GM12873 (cell line): ENCODE data around the gene GRK5.

Experiments
- TF ChIP-seq, protein P1 (sequence below): IDR thresholded peaks from 2 replicates; pipeline ENCODE4 v1.5.1; 2012; ENCODE audit warnings: low read depth, mild to moderate bottlenecking, moderate library complexity, low read length, control low read depth; ENCODE audit not compliant: insufficient read depth; ENCODE audit errors: missing control alignments

GRK5 gene

DNA sequence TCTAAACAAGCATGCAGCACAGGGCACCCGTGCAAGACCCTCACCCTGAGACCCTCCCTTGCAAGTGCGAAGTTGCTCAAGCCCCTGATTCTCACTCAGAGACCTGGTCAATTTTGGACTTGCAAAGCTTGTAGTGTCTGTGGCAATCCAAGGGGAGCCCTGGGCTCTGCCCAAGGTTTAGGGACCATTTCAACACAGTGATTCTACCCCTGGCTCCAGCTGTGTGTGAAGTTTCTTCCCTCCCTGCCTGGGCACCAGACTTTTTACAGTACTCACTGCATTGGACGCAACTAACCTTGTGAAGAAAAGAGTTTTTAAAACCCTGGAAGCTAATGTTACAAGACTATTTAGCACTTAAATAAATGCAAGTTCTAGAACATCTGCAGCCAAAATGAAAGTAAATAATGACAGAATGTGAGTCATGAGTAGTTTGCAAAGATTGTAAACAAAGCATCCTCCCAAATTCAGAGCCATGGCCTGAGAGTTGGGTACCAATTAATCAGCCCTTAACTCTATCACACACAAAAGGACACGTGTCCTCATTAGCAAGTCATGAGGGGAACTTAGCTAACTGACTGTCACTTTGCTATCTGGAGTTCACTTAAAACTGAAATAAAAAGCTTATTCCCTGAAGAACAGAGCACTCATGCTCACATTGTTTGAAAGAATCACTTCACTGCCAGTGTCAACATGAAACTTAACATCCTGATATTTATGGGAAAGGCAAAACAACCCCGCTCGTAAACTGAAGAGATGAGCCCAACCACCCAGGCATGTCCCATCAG is 287.1 kb downstream of the GRK5 start:
- TF ChIP-seq, protein P1, sequence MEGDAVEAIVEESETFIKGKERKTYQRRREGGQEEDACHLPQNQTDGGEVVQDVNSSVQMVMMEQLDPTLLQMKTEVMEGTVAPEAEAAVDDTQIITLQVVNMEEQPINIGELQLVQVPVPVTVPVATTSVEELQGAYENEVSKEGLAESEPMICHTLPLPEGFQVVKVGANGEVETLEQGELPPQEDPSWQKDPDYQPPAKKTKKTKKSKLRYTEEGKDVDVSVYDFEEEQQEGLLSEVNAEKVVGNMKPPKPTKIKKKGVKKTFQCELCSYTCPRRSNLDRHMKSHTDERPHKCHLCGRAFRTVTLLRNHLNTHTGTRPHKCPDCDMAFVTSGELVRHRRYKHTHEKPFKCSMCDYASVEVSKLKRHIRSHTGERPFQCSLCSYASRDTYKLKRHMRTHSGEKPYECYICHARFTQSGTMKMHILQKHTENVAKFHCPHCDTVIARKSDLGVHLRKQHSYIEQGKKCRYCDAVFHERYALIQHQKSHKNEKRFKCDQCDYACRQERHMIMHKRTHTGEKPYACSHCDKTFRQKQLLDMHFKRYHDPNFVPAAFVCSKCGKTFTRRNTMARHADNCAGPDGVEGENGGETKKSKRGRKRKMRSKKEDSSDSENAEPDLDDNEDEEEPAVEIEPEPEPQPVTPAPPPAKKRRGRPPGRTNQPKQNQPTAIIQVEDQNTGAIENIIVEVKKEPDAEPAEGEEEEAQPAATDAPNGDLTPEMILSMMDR: no peak

DNA sequence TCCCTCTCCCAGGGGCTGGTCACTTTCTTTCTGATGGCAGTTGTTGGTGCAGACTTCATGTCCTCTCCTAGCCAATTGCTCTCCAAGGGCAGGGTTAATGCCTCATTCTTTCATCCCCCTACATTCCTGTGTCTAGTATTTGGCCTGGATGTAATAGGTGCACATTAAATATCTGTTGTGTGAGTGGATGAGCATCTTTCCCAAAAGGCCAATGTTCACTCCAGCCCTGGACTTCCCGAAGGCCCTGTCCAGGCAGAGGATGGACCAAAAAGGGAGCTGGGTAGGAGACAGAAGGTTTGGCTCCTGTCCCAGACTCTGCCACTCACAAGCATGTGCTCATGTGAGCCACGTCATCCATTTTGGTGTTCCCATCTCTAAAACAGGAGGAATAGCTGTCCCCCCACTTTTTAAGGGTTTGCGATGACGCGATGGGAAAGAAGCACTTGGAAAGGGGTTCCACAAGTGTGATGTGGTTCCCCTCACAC is 287.7 kb downstream of the GRK5 start:
- TF ChIP-seq, protein P1: no peak

DNA sequence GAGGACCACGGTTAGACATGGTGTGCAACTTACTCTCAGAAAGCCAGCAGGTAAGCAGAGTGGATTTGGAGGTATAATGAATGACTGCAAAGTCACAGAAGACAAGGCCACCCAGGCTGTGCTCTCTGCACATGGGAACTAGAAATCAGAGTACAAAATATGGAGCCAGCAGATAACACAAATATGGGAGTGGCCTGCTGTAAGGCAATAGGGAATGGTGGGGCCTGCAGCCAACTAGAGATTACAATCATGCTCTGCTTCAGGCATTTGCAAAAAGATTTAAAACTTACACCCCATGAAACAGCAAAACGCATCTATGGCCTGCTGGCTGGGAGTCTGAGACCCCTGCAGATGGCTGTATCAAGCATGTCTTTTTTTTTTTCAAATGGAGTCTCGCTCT is 288.2 kb downstream of the GRK5 start:
- TF ChIP-seq, protein P1: no peak

DNA sequence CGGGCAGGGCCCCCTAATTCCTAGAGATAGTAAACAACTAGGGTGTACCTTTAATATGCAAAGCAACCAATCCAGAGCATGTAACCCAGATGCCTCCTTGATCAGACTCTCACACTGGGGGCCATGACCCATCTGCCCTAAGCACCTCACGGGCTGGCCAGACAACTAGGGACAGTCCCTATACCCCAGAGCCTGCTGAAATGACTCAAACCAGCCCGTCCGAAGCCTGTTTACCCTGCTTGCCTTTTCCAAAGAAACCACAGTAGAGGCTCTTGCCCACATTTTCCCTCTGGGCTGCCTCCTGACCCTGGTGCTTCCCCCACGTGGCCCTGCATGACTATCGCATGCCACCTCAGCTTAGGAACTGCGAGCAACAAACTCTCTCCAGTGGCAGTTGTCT is 288.9 kb downstream of the GRK5 start:
- TF ChIP-seq, protein P1: no peak

DNA sequence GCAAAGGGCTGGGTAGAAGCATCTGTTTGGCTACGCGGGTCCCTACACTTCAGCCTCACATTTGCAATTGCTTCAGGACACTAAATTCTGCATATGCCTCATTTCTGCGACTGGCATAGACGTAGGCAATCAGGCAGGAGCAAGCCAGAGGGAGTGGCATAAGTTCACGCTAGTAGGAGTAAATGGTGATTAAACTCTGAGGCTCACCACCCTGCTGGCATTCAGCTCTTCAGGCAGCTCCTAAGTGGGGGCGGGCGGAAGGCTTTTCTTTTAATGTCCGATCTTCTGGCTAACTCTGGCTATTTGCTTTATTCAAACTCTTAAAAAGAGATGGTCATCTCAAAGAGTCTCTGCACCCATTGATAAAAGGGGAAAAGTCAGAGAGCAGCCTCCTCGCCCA is 289.9 kb downstream of the GRK5 start:
- TF ChIP-seq, protein P1: no peak

DNA sequence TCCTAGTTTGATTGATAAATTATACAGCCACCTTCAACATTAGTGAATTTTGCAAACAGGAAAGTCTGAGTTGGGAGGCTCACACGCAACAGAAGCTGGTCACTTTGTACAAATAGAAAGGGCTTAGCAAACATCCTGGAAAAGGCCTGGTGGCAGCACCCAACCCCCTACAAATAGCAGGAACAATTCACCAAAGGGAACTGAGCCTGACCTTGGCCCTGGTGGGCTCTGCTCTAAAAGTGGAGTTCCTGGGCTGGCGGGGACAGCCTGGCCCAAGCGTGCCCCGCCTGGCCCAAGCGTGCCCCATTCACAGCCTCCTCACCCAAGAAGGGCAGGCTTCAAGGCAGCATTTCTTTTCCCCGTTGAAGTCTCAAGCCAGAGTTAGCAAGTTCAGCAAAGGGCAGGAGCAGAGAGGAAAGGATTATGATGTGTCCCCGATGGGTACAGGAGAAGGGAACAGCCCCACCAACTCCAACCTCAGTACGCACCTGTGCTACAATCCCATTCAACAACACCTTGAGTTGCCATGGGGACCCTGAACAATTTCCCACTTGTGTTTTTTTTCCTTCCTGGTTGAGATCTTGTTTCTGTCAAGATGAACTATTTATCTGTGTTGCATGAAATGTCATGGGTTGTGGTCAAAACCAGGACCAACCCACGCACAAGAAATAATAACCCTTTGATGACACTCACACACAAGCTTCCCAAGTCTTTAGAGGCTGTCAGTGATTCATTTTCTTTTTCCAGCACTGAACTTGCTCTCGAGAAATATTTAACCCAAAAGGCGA is 291.7 kb downstream of the GRK5 start:
- TF ChIP-seq, protein P1: no peak

DNA sequence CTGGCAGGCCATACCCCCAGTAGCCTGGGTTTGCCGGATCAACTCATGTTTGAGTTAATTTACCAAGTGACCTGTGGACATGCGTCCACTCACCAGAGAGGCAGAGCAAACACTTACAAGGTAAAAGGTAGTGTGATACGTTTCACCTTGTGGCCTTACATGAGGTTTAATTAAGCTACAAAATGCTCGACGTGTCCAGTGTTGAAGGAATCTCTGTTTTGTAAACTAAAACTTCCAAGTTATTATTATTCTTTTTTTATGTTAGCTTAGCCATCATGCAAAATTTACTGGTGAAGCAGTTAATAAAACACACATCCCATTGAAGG is 292.3 kb downstream of the GRK5 start:
- TF ChIP-seq, protein P1: no peak
